Kidney (tissue), 14 donors: ENCODE measurements around the gene ATF7. TPM values are rescaled to one million over a fixed set of nuclear protein-coding genes. Genes with fewer than 3 reads are reported as not detected.

Experiments
- DNase-seq, 5 donors: peaks; one replicate each; pipeline ENCODE4 v3.0.0-alpha.2; 2013 to 2020
- FAIRE-seq: peaks from 2 replicates; lab custom pipeline; 2012; peaks lifted over from hg19 to GRCh38; lab: Jason Lieb, UNC
- H3K27ac ChIP-seq, 2 donors: one replicate each; pipeline ENCODE4 v1.7.0; 2013; ENCODE audit warnings: low read depth in 2 of 2, low read length in 2 of 2, inconsistent platforms in 1 of 2
- H3K27me3 ChIP-seq: one replicate; pipeline ENCODE4 v1.7.1; 2013; ENCODE audit warnings: low read length, inconsistent platforms; ENCODE audit not compliant: control insufficient read depth, insufficient read depth
- H3K36me3 ChIP-seq, 3 donors: one replicate each; pipeline versions ENCODE4 v1.7.0 to v1.7.1; 2013; ENCODE audit warnings: low read length in 3 of 3, control low read depth in 1 of 3, inconsistent platforms in 1 of 3; ENCODE audit not compliant: insufficient read depth in 3 of 3, control insufficient read depth in 2 of 3
- H3K4me1 ChIP-seq, 3 donors: one replicate each; pipeline versions ENCODE4 v1.7.0 to v1.7.1; 2013; ENCODE audit warnings: low read length in 3 of 3, inconsistent platforms in 1 of 3, low read depth in 1 of 3; ENCODE audit not compliant: control insufficient read depth in 2 of 3, insufficient read depth in 2 of 3
- H3K4me3 ChIP-seq, 3 donors: one replicate each; pipeline versions ENCODE4 v1.7.0 to v1.8.1; 2013; ENCODE audit warnings: low read length in 3 of 3, control low read depth in 1 of 3, inconsistent platforms in 1 of 3
- H3K9ac ChIP-seq, 3 donors: one replicate each; pipeline versions ENCODE4 v1.7.0 to v1.7.1; 2013; ENCODE audit warnings: low read length in 3 of 3, control low read depth in 1 of 3, inconsistent platforms in 1 of 3
- H3K9me3 ChIP-seq, 3 donors: one replicate each; pipeline versions ENCODE4 v1.7.0 to v1.7.1; 2013; ENCODE audit warnings: low read length in 3 of 3, control low read depth in 1 of 3, inconsistent platforms in 1 of 3; ENCODE audit not compliant: control insufficient read depth in 2 of 3, insufficient read depth in 1 of 3
- intact Hi-C: fragments of 100-400 bp; cut with DNase I; formaldehyde crosslinking; loops from one replicate; pipeline ENCODE4 v1.11.1; 2022
- polyA plus RNA-seq: library from polyadenylated mRNA; stranded (reverse); fragments of 350-450 nt; fragmentation: Illumina TruSeq; extraction: RNeasy Lipid Tissue Mini Kit (QIAGEN cat#74804); gene quantifications from one replicate; pipeline ENCODE4 v1.2.3, GENCODE V29; 2014; ENCODE audit warnings: low read depth, low replicate concordance; ENCODE audit not compliant: insufficient read depth
- total RNA-seq: library from RNA; stranded (reverse); fragmentation: NEBNext Ultra II Directional; extraction: Animal tissue kit (Norgen Biotek cat#: 25700); gene quantifications from one replicate; pipeline ENCODE4 v1.2.1, GENCODE V29; 2021
- TF ChIP-seq, protein P1 (sequence below): IDR thresholded peaks from 3 replicates; pipeline ENCODE4 v1.5.1; 2012; ENCODE audit warnings: mild to moderate bottlenecking, moderate library complexity, borderline replicate concordance; ENCODE audit not compliant: insufficient read depth; ENCODE audit errors: extremely low read depth
- donor health status: control.
- donor health status: control.
- donor health status: control.
- donor health status: control.
- donor health status: control.
- donor health status: DM: yes; HTN: yes; CAD: no.
- donor health status: Normal renal cell carcinoma (clear cell type).

ATF7 gene
- total and polyA plus RNA-seq, 2 donors from 2014 or later = 16.2 to 54.7 TPM

DNA sequence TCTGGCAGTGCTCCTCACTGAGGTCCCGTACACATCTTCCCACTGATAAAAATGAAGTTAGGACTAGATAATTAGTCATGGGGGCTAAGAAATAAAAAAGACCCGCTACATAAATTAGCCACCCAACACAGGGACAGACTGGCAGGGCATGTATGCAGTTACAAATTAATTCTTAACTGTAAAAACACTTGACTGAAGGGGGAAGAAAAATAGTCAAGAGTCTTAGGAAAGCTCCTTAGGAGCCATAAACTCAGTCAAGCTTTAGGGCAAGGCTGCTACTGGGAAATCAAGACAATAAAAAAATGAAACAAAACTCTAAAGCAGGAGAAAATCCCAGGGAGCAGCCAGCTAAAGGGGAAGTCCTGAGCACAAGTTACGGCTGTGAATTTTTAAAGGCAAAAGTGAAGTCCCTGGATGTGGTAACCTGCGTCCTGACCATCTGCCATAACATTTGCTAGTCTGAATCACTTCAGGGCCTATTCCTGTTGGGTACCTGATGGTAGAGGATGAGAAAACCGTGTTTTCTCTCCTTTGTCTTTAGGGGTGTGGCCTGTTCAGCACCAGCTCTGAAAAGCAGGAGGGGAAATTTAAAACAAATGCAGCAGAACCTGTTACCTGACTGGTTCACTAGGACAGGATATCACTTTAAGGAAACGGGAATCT is 111.4 kb downstream of the ATF7 start:
- H3K9ac ChIP-seq = no peak overlapping the region
- H3K27ac ChIP-seq = no peak overlapping the region
- no peaks in the 10 kb centered on the region for H3K4me1 ChIP-seq
- H3K36me3 ChIP-seq = peaks cover 11 to 52% (median 43%) of the 10 kb centered on the region in 3 donors
- DNase-seq = no peak
- no peaks in the 10 kb centered on the region for H3K27me3 ChIP-seq
- TF ChIP-seq, protein P1, sequence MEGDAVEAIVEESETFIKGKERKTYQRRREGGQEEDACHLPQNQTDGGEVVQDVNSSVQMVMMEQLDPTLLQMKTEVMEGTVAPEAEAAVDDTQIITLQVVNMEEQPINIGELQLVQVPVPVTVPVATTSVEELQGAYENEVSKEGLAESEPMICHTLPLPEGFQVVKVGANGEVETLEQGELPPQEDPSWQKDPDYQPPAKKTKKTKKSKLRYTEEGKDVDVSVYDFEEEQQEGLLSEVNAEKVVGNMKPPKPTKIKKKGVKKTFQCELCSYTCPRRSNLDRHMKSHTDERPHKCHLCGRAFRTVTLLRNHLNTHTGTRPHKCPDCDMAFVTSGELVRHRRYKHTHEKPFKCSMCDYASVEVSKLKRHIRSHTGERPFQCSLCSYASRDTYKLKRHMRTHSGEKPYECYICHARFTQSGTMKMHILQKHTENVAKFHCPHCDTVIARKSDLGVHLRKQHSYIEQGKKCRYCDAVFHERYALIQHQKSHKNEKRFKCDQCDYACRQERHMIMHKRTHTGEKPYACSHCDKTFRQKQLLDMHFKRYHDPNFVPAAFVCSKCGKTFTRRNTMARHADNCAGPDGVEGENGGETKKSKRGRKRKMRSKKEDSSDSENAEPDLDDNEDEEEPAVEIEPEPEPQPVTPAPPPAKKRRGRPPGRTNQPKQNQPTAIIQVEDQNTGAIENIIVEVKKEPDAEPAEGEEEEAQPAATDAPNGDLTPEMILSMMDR = no peak
- no peak overlapping the region for H3K4me3 ChIP-seq
- no peaks in the 10 kb centered on the region for H3K9me3 ChIP-seq
- FAIRE-seq = no peak
- intact Hi-C loops = loop anchor here (10.0 kb wide), 1 partner anchor 180 kb away; the partner anchor contains the start of gene SP7

DNA sequence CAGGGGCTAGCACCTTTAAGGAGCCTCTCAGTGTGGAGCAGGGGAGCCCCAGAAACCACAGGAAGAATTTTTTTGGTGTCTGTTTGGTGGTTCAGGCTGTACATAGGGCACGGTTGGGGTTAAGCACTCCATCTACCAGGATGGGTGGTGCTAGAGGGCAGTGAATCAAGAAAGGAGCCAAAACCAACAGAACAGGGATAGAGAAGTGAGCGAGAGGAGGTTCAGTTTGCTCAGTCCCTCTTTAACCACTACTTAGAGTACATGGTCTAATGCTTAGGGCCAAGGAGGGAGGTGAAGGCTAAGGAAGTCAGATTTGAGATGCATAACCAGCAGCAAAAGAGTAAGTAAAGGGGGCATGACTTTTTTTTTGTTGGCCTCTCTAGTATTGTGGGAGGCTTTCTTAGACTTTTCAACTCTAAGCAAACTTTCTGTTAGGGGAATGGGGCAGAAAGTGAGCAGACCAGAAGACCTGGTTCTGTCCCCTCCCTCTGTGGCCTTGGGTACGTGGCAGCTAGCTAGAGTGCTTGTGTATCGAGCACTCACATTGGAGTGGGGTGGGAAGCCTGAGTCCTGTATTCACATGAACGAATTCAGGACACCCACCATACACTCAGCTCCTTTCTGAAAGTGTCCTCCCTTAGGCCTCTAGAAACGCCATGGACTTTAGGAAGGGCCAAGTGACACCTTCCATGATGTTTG is 112.3 kb downstream of the ATF7 start:
- no peaks in the 10 kb centered on the region for H3K27me3 ChIP-seq
- peaks cover 11 to 45% (median 43%) of the 10 kb centered on the region in 3 donors for H3K36me3 ChIP-seq
- no peak overlapping the region for H3K4me3 ChIP-seq
- intact Hi-C loops = loop anchor here (10.0 kb wide), 1 partner anchor 179 kb away; the partner anchor contains the start of gene SP7
- no peak overlapping the region for H3K27ac ChIP-seq
- no peak for DNase-seq
- H3K9me3 ChIP-seq = no peaks in the 10 kb centered on the region
- TF ChIP-seq, protein P1 = no peak
- H3K4me1 ChIP-seq = peaks cover 0 to under 1% (median 0%) of the 10 kb centered on the region in 3 donors
- FAIRE-seq = no peak
- H3K9ac ChIP-seq = no peak overlapping the region

DNA sequence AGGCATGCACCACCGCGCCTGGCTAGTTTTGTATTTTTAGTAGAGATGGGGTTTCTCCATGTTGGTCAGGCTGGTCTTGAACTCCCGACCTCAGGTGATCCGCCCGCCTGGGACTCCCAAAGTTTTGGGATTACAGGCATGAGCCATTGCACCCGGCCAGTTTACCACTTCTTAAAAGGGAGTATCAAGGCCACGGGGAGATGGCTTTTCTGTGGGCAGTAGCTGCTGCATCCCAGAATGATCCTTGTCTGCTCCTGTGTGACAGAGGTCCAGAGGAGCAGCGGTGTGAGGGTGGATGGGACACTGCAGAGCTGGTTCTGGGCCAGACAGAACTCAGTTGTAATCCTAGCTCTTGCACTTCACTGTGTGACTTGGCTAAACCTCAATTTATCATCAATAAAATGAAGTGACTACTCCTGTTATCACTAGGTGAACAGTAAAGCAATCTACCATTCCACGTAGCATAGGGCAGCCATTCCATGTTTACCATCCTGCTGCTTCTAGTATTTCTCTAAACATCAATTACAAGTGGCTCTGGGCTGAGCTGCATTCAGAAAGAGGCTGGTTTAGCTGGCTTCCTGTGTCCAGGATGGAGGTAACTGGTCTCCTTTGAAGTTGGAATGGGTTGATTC is 115.9 kb downstream of the ATF7 start:
- intact Hi-C loops = loop anchor here (10.0 kb wide), 1 partner anchor 175 kb away; the partner anchor contains the start of gene SP7
- no peak for FAIRE-seq
- no peak overlapping the region for H3K27ac ChIP-seq

More for the DNA sequence above, 115.9 kb downstream of the ATF7 start:
- TF ChIP-seq, protein P1 = no peak
- Histone ChIP-seq H3K27me3 (no peaks in the 10 kb centered on the region), H3K4me3 (no peak overlapping the region), H3K9me3 (no peaks in the 10 kb centered on the region), H3K36me3 (peaks cover 9 to 37% (median 37%) of the 10 kb centered on the region in 3 donors), H3K9ac (no peak overlapping the region), H3K4me1 (peaks cover 0 to 3% (median 0%) of the 10 kb centered on the region in 3 donors)
- no peak for DNase-seq
